GM23338 (cell line): ENCODE results near the gene BIRC6.

ENCODE experiments used
- CTCF ChIP-seq, 2 experiments: fragments of 200-600 bp in 1 of 2; sonication (generic) in 1 of 2; conservative IDR thresholded peaks; 2 replicates each; pipeline versions ENCODE4 v1.5.1 to v1.6.1; 2016 to 2017; ENCODE audit warnings: antibody characterized with exemption in 2 of 2, low read depth in 2 of 2, mild to moderate bottlenecking in 2 of 2, moderate library complexity in 1 of 2
- ETS1 ChIP-seq: IDR thresholded peaks from 2 replicates; pipeline ENCODE4 v1.6.1; 2016; ENCODE audit warnings: antibody characterized with exemption
- EZH2 ChIP-seq: fragments of 200-600 bp; sonication (generic); IDR thresholded peaks from one replicate; pipeline ENCODE4 v1.8.0; 2017; ENCODE audit warnings: antibody characterized with exemption, mild to moderate bottlenecking, low read depth; ENCODE audit not compliant: unreplicated experiment

DNA sequence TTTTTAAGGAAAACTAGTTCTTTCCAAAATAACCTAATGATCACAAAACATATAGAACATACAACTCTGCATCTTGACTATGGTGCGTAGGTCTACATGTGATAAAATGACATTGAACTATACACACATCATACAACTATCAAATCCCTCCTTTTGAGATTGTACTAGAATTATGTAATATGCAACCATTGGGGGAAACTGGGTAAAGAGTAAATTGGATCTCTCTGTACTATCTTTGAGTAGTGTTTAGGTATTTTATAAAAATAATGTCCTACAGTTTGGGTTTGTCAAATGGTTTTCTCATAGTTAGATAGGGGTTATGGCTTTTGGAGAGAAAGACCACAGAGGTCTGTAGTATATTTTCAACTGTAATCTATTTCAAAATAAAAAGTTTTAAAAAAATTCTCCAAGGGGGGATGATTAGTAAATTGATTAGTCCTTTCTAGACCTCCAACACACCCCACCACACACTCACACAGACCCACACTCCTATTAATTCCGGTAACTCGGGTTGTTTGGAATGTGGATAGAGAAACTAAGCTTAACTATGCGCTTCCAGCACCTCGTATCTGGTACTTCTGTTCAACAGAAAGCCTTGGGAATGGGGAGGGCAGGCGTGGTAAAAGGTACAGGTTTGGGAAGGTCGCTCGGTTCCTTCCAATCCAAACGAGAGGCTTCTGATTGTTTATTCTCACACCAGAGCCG, 695 bp upstream of the BIRC6 start:
- TF ChIP-seq EZH2 (no peak), CTCF (conservative IDR thresholded peaks at IDR 0.05; ENCODE audit: low read depth in 2 of 2) (no peak), ETS1 (no peak)
